ENCODE results near the gene AHDC1.

AHDC1 gene

GRCh38 chr1:27611450-27611849 lies 7.5 kb upstream of the AHDC1 start:
- H3K4me3 ChIP-seq (ENCODE audit: low read depth, low read length): no peak overlapping the region
- H3K36me3 ChIP-seq (ENCODE audit: control insufficient read depth, insufficient read depth, low read length): no peaks in the 10 kb centered on the region
- H3K27ac ChIP-seq (ENCODE audit: low read depth, low read length): no peak overlapping the region
- peaks cover 24% of the 10 kb centered on the region for H3K4me1 ChIP-seq (ENCODE audit: control insufficient read depth, insufficient read depth, low read length)
- no peaks in the 10 kb centered on the region for H3K9me3 ChIP-seq (ENCODE audit: control insufficient read depth, insufficient read depth, low read depth, low read length)
- H3K9ac ChIP-seq (ENCODE audit: low read length): no peak overlapping the region
- H3K27me3 ChIP-seq (ENCODE audit: control insufficient read depth, insufficient read depth, low read length): peaks cover 15% of the 10 kb centered on the region; the same call in 1 of the 2 replicates

- no peak overlapping the region for H3K4me3 ChIP-seq (ENCODE audit: low read depth, low read length)
Observed at GRCh38 chr1:27609618-27610240, 5.8 kb upstream of the AHDC1 start.

GRCh38 chr1:27609210-27609555 lies 5.2 kb upstream of the AHDC1 start:
- no peak overlapping the region for H3K4me3 ChIP-seq (ENCODE audit: low read depth, low read length)
- H3K27ac ChIP-seq (ENCODE audit: low read depth, low read length): no peak overlapping the region
- H3K9ac ChIP-seq (ENCODE audit: low read length): no peak overlapping the region
- H3K4me1 ChIP-seq (ENCODE audit: control insufficient read depth, insufficient read depth, low read length): peaks cover 38% of the 10 kb centered on the region
- no peaks in the 10 kb centered on the region for H3K27me3 ChIP-seq (ENCODE audit: control insufficient read depth, insufficient read depth, low read length)
- no peaks in the 10 kb centered on the region for H3K9me3 ChIP-seq (ENCODE audit: control insufficient read depth, insufficient read depth, low read depth, low read length)
- no peaks in the 10 kb centered on the region for H3K36me3 ChIP-seq (ENCODE audit: control insufficient read depth, insufficient read depth, low read length)

More at GRCh38 chr1:27609618-27610240, 5.8 kb upstream of the AHDC1 start:
- no peaks in the 10 kb centered on the region for H3K36me3 ChIP-seq (ENCODE audit: control insufficient read depth, insufficient read depth, low read length)
- no peak overlapping the region for H3K27ac ChIP-seq (ENCODE audit: low read depth, low read length)
- no peaks in the 10 kb centered on the region for H3K9me3 ChIP-seq (ENCODE audit: control insufficient read depth, insufficient read depth, low read depth, low read length)
- peaks cover 40% of the 10 kb centered on the region for H3K4me1 ChIP-seq (ENCODE audit: control insufficient read depth, insufficient read depth, low read length)
- H3K27me3 ChIP-seq (ENCODE audit: control insufficient read depth, insufficient read depth, low read length): no peaks in the 10 kb centered on the region
- no peak overlapping the region for H3K9ac ChIP-seq (ENCODE audit: low read length)

- Histone ChIP-seq H3K4me1 (ENCODE audit: control insufficient read depth, insufficient read depth, low read length) (peaks cover 37% of the 10 kb centered on the region), H3K9ac (ENCODE audit: low read length) (peak overlapping the region; percentile 54), H3K27ac (ENCODE audit: low read depth, low read length) (peak overlapping the region; percentile 32; the same call in 1 of the 2 replicates), H3K27me3 (ENCODE audit: control insufficient read depth, insufficient read depth, low read length) (no peaks in the 10 kb centered on the region), H3K36me3 (ENCODE audit: control insufficient read depth, insufficient read depth, low read length) (no peaks in the 10 kb centered on the region), H3K9me3 (ENCODE audit: control insufficient read depth, insufficient read depth, low read depth, low read length) (no peaks in the 10 kb centered on the region), H3K4me3 (ENCODE audit: low read depth, low read length) (no peak overlapping the region; the same call in 1 of the 2 replicates)
Observed at GRCh38 chr1:27607239-27607804, 3.4 kb upstream of the AHDC1 start.

GRCh38 chr1:27606708-27607238 lies 2.8 kb upstream of the AHDC1 start:
- peak overlapping the region; percentile 51 for H3K9ac ChIP-seq (ENCODE audit: low read length)

GRCh38 chr1:27605796-27606707 lies 2.1 kb upstream of the AHDC1 start:
- no peaks in the 10 kb centered on the region for H3K36me3 ChIP-seq (ENCODE audit: control insufficient read depth, insufficient read depth, low read length)
- no peaks in the 10 kb centered on the region for H3K27me3 ChIP-seq (ENCODE audit: control insufficient read depth, insufficient read depth, low read length)
- peak overlapping the region; percentile 44 for H3K4me3 ChIP-seq (ENCODE audit: low read depth, low read length)
- H3K9ac ChIP-seq (ENCODE audit: low read length): peak overlapping the region; percentile 18
- H3K9me3 ChIP-seq (ENCODE audit: control insufficient read depth, insufficient read depth, low read depth, low read length): no peaks in the 10 kb centered on the region
- peaks cover 45% of the 10 kb centered on the region for H3K4me1 ChIP-seq (ENCODE audit: control insufficient read depth, insufficient read depth, low read length)
- H3K27ac ChIP-seq (ENCODE audit: low read depth, low read length): no peak overlapping the region

More at GRCh38 chr1:27606708-27607238, 2.8 kb upstream of the AHDC1 start:
- Histone ChIP-seq H3K4me1 (ENCODE audit: control insufficient read depth, insufficient read depth, low read length) (peaks cover 39% of the 10 kb centered on the region), H3K36me3 (ENCODE audit: control insufficient read depth, insufficient read depth, low read length) (no peaks in the 10 kb centered on the region), H3K27me3 (ENCODE audit: control insufficient read depth, insufficient read depth, low read length) (no peaks in the 10 kb centered on the region), H3K4me3 (ENCODE audit: low read depth, low read length) (no peak overlapping the region; the same call in 1 of the 2 replicates), H3K9me3 (ENCODE audit: control insufficient read depth, insufficient read depth, low read depth, low read length) (no peaks in the 10 kb centered on the region), H3K27ac (ENCODE audit: low read depth, low read length) (peak overlapping the region; percentile 32; the same call in 1 of the 2 replicates)

GRCh38 chr1:27605300-27605766 lies 1.4 kb upstream of the AHDC1 start:
- H3K9me3 ChIP-seq (ENCODE audit: control insufficient read depth, insufficient read depth, low read depth, low read length): no peaks in the 10 kb centered on the region
- no peaks in the 10 kb centered on the region for H3K27me3 ChIP-seq (ENCODE audit: control insufficient read depth, insufficient read depth, low read length)
- no peak overlapping the region for H3K27ac ChIP-seq (ENCODE audit: low read depth, low read length)
- no peaks in the 10 kb centered on the region for H3K36me3 ChIP-seq (ENCODE audit: control insufficient read depth, insufficient read depth, low read length)
- H3K4me3 ChIP-seq (ENCODE audit: low read depth, low read length): peak overlapping the region; percentile 85; the same call in 1 of the 2 replicates
- H3K4me1 ChIP-seq (ENCODE audit: control insufficient read depth, insufficient read depth, low read length): peaks cover 53% of the 10 kb centered on the region
- no peak overlapping the region for H3K9ac ChIP-seq (ENCODE audit: low read length)

GRCh38 chr1:27604579-27605299 lies 795 bp upstream of the AHDC1 start:
- no peaks in the 10 kb centered on the region for H3K9me3 ChIP-seq (ENCODE audit: control insufficient read depth, insufficient read depth, low read depth, low read length)
- no peaks in the 10 kb centered on the region for H3K27me3 ChIP-seq (ENCODE audit: control insufficient read depth, insufficient read depth, low read length)
- H3K27ac ChIP-seq (ENCODE audit: low read depth, low read length): no peak overlapping the region
- peak overlapping the region; percentile 85 for H3K4me3 ChIP-seq (ENCODE audit: low read depth, low read length)
- no peaks in the 10 kb centered on the region for H3K36me3 ChIP-seq (ENCODE audit: control insufficient read depth, insufficient read depth, low read length)
- no peak overlapping the region for H3K9ac ChIP-seq (ENCODE audit: low read length)
- H3K4me1 ChIP-seq (ENCODE audit: control insufficient read depth, insufficient read depth, low read length): peaks cover 56% of the 10 kb centered on the region

- no peak overlapping the region for H3K27ac ChIP-seq (ENCODE audit: low read depth, low read length)
- peak overlapping the region; percentile 60 for H3K9ac ChIP-seq (ENCODE audit: low read length)
- H3K4me1 ChIP-seq (ENCODE audit: control insufficient read depth, insufficient read depth, low read length): peaks cover 68% of the 10 kb centered on the region
Observed at GRCh38 chr1:27603309-27603680, 649 bp downstream of the AHDC1 start.

GRCh38 chr1:27602462-27603308 lies 1.3 kb downstream of the AHDC1 start:
- H3K4me1 ChIP-seq (ENCODE audit: control insufficient read depth, insufficient read depth, low read length): peaks cover 70% of the 10 kb centered on the region
- no peaks in the 10 kb centered on the region for H3K27me3 ChIP-seq (ENCODE audit: control insufficient read depth, insufficient read depth, low read length)
- no peaks in the 10 kb centered on the region for H3K9me3 ChIP-seq (ENCODE audit: control insufficient read depth, insufficient read depth, low read depth, low read length)
- peak overlapping the region; percentile 60 for H3K9ac ChIP-seq (ENCODE audit: low read length)
- peak overlapping the region; percentile 85 for H3K4me3 ChIP-seq (ENCODE audit: low read depth, low read length)
- no peak overlapping the region for H3K27ac ChIP-seq (ENCODE audit: low read depth, low read length)
- no peaks in the 10 kb centered on the region for H3K36me3 ChIP-seq (ENCODE audit: control insufficient read depth, insufficient read depth, low read length)

More at GRCh38 chr1:27603309-27603680, 649 bp downstream of the AHDC1 start:
- no peaks in the 10 kb centered on the region for H3K27me3 ChIP-seq (ENCODE audit: control insufficient read depth, insufficient read depth, low read length)
- no peaks in the 10 kb centered on the region for H3K36me3 ChIP-seq (ENCODE audit: control insufficient read depth, insufficient read depth, low read length)
- H3K4me3 ChIP-seq (ENCODE audit: low read depth, low read length): peak overlapping the region; percentile 85
- H3K9me3 ChIP-seq (ENCODE audit: control insufficient read depth, insufficient read depth, low read depth, low read length): no peaks in the 10 kb centered on the region

All from HUES6 (cell line).